Ascending aorta (tissue), 2 donors: ENCODE measurements around the gene PLEKHH1. TPM values are rescaled to one million over a fixed set of nuclear protein-coding genes. Genes with fewer than 3 reads are reported as not detected.
"Not testable (repeated sequence)": the region's sequence is repeated elsewhere in the genome, so short reads cannot be mapped to it uniquely, and the experiment has no call there.

Source experiments
- DNase-seq, 2 donors: peaks; one replicate each; pipeline ENCODE4 v3.0.0-alpha.2; 2019; ENCODE audit warnings: low spot score in 2 of 2
- H3K27ac ChIP-seq, 2 donors: fragments of 200-600 bp; sonication (generic); one replicate each; pipeline ENCODE4 v1.5.1; 2016 to 2017; ENCODE audit warnings: mild to moderate bottlenecking in 1 of 2
- H3K27me3 ChIP-seq: fragments of 200-600 bp; sonication (generic); one replicate; pipeline ENCODE4 v1.5.1; 2017
- H3K36me3 ChIP-seq, 2 donors: fragments of 200-600 bp; sonication (generic); one replicate each; pipeline ENCODE4 v1.5.1; 2016
- H3K4me1 ChIP-seq, 2 donors: fragments of 200-600 bp; sonication (generic); one replicate each; pipeline ENCODE4 v1.5.1; 2016 to 2017; ENCODE audit warnings: mild to moderate bottlenecking in 1 of 2
- H3K4me3 ChIP-seq, 2 donors: fragments of 200-600 bp; sonication (generic); one replicate each; pipeline ENCODE4 v1.5.1; 2016 to 2017; ENCODE audit warnings: mild to moderate bottlenecking in 1 of 2
- H3K9me3 ChIP-seq, 2 donors: fragments of 200-600 bp; sonication (generic); one replicate each; pipeline ENCODE4 v1.5.1; 2016
- CTCF ChIP-seq, 3 experiments: fragments of 200-600 bp in 2 of 3; fragments of 450-650 bp in 1 of 3; sonication (generic) in 2 of 3; IDR thresholded peaks; one replicate each; pipeline ENCODE4 v1.5.1; 2016 to 2019; ENCODE audit warnings: antibody characterized with exemption in 3 of 3, mild to moderate bottlenecking in 1 of 3, moderate library complexity in 1 of 3
- intact Hi-C: fragments of 100-400 bp; cut with DNase I; formaldehyde crosslinking; loops from one replicate; pipeline ENCODE4 v1.15.1; 2023
- total RNA-seq: library from RNA; depleted of rRNA; stranded (reverse); fragments of >200 nt; gene quantifications from one replicate; pipeline ENCODE4 v1.1.0, GENCODE V29; 2016

The PLEKHH1 gene
- total RNA-seq, 1 donor from 2014 or later: 15.0 TPM

DNA sequence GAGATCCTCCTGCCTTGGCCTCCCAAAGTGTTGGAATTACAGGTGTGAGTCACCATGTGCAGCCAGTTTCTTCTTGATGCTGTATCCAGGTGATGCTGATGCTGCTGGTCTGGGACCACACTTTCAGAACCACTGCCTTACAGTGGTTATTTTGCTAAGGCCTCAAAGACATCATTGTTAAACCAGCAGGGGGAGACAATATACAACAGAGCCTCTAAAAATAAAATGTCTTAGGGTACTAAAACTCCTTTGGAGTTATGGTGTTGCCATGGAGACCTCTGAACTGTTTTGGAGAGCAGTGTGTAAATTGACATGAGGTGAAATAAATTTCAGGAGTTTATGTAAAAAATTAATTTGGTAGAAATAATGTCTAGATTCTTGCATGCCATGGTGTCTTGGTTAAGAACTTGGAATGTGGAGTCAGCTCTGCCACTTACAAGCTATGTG, 85.5 kb downstream of the PLEKHH1 start:
- TF ChIP-seq CTCF (IDR thresholded peaks at IDR 0.05): peak; percentile 63 to 86 (median 69)
- Histone ChIP-seq H3K4me3 (peak overlapping the region in 1 of 2 donors; percentile 81), H3K4me1 (peaks cover 4 to 22% of the 10 kb centered on the region in 2 donors), H3K27ac (peak overlapping the region; percentile 83 to 84), H3K36me3 (no peaks in the 10 kb centered on the region), H3K27me3 (no peaks in the 10 kb centered on the region), H3K9me3 (no peaks in the 10 kb centered on the region)
- DNase-seq: no peak
- intact Hi-C loops: loop anchor here (1.0 to 2.0 kb wide), 5 partner anchors 18 to 86 kb away; partner anchors contain the start of genes PIGH, RDH11 and VTI1B

GRCh38 chr14:67619446-67620216, 86.5 kb downstream of the PLEKHH1 start, which contains the start of gene ARG2:
ARG2 (plus strand) TSS chr14:67619920; CDS start chr14:67619978, 58 bp downstream.
- Histone ChIP-seq H3K4me1 (peaks cover 4 to 22% of the 10 kb centered on the region in 2 donors), H3K27me3 (no peaks in the 10 kb centered on the region), H3K27ac (peak within 1 kb of the TSS; percentile 83 to 84), H3K4me3 (peak within 1 kb of the TSS; percentile 58 to 81), H3K9me3 (no peaks in the 10 kb centered on the region), H3K36me3 (no peaks in the 10 kb centered on the region)
- intact Hi-C loops: loop anchor here (1.0 to 10.0 kb wide), 4 partner anchors 55 to 1995 kb away; partner anchors contain the start of genes RDH11, SUSD6 and VTI1B
- DNase-seq: peak; percentile 97 to 99
- no peak for TF ChIP-seq CTCF (IDR thresholded peaks at IDR 0.05)

DNA sequence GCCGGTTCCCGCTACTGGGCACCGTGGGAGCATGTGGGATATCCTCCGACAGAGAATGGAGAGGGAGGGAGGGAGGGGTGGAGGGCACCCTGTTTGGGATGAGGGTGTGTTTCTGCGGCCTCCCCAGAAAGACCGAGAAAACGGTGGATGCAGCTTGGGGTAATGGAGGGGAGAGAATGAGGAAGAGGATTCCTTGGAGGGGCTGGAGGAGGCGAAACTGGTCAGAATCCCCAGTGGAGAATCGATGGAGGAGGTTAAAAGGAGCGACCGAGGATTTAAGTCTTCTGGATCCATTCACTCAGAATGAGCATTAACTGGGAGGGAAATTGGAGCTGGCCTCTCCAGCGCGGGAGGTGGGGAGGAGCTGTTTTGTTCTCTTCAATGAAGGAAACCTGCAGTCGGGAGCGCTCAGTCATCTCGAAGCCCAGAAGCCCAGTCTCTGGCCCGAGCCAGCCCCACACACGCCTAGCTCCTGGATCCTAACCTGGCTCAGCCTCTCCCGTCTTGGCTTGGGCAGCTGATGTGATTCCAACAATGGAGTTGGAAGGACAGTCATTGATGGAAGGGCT, 87.2 kb downstream of the PLEKHH1 start:
- Histone ChIP-seq H3K4me3 (peak overlapping the region; percentile 58 to 81), H3K36me3 (no peaks in the 10 kb centered on the region), H3K27me3 (no peaks in the 10 kb centered on the region), H3K9me3 (no peaks in the 10 kb centered on the region), H3K4me1 (peaks cover 4 to 22% of the 10 kb centered on the region in 2 donors), H3K27ac (peak overlapping the region; percentile 83 to 84)
- intact Hi-C loops: loop anchor here (10.0 kb wide), 1 partner anchor 1994 kb away; the partner anchor contains the start of gene SUSD6
- TF ChIP-seq CTCF (IDR thresholded peaks at IDR 0.05): no peak
- DNase-seq: peak in 1 of 2 donors; percentile 69

DNA sequence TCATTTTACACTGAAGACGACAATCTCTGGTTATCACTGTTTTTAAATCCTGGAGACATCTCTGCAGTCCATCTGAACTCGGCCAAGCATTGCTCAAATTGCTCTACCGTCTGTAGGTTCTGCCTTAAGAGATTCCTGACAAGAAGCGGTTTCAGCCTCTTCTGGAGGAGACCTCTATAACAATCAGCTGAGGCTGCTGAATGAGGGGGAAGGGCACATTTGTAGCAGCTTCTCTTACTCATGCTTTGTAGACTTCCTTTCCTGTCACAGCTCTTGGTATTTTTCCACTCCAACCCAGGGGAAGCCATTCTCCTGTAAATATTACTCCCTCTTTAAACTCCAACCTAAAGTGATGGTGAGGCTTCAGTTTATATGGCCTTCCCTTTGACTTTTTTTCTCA, 89.6 kb downstream of the PLEKHH1 start:
- TF ChIP-seq CTCF (IDR thresholded peaks at IDR 0.05): no peak
- intact Hi-C loops: loop anchor here (10.0 kb wide), 1 partner anchor 1992 kb away; the partner anchor contains the start of gene SUSD6
- Histone ChIP-seq H3K36me3 (no peaks in the 10 kb centered on the region), H3K9me3 (no peaks in the 10 kb centered on the region), H3K27me3 (no peaks in the 10 kb centered on the region), H3K4me3 (peak overlapping the region in 1 of 2 donors; percentile 33), H3K4me1 (peaks cover 4 to 22% of the 10 kb centered on the region in 2 donors), H3K27ac (peak overlapping the region; percentile 78 to 79)
- DNase-seq: peak in 1 of 2 donors; percentile 84

- Histone ChIP-seq H3K27me3 (no peaks in the 10 kb centered on the region), H3K4me3 (peak overlapping the region in 1 of 2 donors; percentile 33), H3K36me3 (no peaks in the 10 kb centered on the region), H3K27ac (peak overlapping the region; percentile 78 to 79), H3K4me1 (peaks cover 4 to 22% of the 10 kb centered on the region in 2 donors), H3K9me3 (no peaks in the 10 kb centered on the region)
- intact Hi-C loops: loop anchor here (10.0 kb wide), 1 partner anchor 1992 kb away; the partner anchor contains the start of gene SUSD6
- TF ChIP-seq CTCF (IDR thresholded peaks at IDR 0.05): no peak
- peak in 1 of 2 donors; percentile 66 for DNase-seq
Observed at GRCh38 chr14:67623114-67623513, 90.0 kb downstream of the PLEKHH1 start.

DNA sequence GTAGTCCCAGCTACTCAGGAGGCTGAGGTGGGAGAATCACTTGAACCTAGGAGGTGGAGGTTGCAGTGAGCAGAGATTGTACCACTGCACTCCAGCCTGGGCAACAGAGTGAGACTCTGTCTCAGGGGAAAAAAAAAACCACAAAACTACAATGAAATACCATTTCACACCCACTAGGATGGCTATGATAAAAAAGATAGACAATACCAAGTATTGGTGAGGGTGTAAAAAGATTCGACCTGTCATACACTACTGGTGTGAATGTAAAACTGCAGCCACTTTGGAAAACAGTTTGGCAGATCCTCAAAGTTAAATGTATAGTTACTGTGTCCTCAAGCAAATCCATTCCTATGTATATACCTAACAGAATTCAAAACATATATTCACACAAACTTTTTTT, 93.0 kb downstream of the PLEKHH1 start:
- intact Hi-C loops: loop anchor here (10.0 kb wide), 1 partner anchor 1989 kb away; the partner anchor contains the start of gene SUSD6
- H3K36me3 ChIP-seq, H3K27ac ChIP-seq, H3K4me3 ChIP-seq, H3K27me3 ChIP-seq, DNase-seq, H3K9me3 ChIP-seq: not testable (repeated sequence)
- H3K4me1 ChIP-seq: peaks cover 4 to 14% of the 10 kb centered on the region in 2 donors
